Right lobe of liver (tissue), 4 donors: ENCODE data around the gene SPEM1.

Experiments used
- CTCF ChIP-seq, 4 donors: fragments of 200-600 bp in 3 of 4; fragments of 450-650 bp in 1 of 4; IDR thresholded peaks; one replicate each; pipeline versions ENCODE4 v1.5.1 to v1.8.0; 2016 to 2022; ENCODE audit warnings: antibody characterized with exemption in 4 of 4, mild to moderate bottlenecking in 2 of 4
- POLR2A ChIP-seq: fragments of 450-650 bp; IDR thresholded peaks from one replicate; pipeline ENCODE4 v1.6.1; 2017; ENCODE audit warnings: antibody characterized with exemption, mild to moderate bottlenecking
- donor health status: DM: no; HTN: no; CAD: no.
- donor health status: DM: no; HTN: no; CAD: no.
- donor health status: DM: no; HTN: yes; CAD: no.

DNA sequence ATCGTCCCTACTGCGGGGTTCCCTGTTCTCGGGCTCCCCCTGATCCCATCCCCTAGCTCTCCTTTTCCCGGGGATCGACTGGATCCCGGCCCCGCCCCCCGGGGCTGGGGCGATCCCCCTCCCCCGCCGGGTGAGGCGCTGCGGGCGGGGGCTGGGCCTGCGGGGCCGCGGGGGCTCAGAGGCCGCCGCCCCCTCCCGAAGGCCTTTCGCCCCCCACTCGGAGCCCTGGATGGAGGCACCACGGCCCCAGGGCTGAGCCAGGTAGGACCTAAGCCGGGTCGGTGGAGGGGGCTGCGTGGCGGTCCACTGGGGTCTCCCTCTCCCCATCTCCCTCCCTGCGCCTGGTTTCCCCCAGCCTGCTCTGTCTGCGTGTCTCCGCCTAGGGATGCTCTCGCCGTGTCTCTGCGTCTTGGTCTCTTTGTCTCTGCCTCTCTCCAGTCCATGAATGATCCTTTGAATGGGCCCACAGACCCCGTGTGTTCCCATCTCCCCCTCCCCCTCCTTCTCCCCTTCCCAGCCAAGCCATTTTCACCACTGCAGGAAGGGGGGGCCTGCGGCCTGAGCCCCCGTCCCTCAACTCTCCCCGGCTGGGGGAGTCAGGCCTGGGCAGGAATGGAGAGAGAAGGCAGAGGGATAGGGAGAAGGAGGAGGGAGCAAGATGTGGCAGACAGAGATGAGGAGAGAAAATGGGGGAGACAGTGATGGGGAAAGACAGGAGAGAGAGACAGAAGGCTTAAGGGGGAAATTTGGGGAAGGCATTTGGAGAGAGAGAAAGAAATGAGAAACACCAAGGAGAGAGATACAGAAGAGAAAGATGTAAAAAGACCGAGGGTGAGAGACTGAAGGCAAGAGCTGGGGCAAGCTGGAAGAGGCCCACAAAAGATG lies 14.5 kb upstream of the SPEM1 start:
- no peak for TF ChIP-seq POLR2A
- no peak for TF ChIP-seq CTCF (IDR thresholded peaks at IDR 0.05)
